GM23338 (cell line): ENCODE data around the gene IFI27. TPM values are rescaled to one million over a fixed set of nuclear protein-coding genes. Genes with fewer than 3 reads are reported as not detected.

ENCODE experiments used
- ATAC-seq: fragments of 200-7000 bp; cut with Tn5 transposase; 3 replicates; pipeline ENCODE4 v1.9.1; 2020
- DNase-seq: peaks from one replicate; pipeline ENCODE4 v3.0.0-alpha.2; 2015; ENCODE audit warnings: low spot score
- H2AFZ ChIP-seq: fragments of 200-600 bp; sonication (generic); 2 replicates; pipeline ENCODE4 v1.8.0; 2016; ENCODE audit warnings: antibody characterized with exemption, mild to moderate bottlenecking, moderate library complexity
- H3F3A ChIP-seq: fragments of 200-600 bp; sonication (generic); replicated peaks from 2 replicates; pipeline ENCODE4 v1.8.0; 2017; ENCODE audit warnings: antibody characterized with exemption, mixed run types, low read depth
- H3K27ac ChIP-seq: fragments of 200-600 bp; sonication (generic); 2 replicates; pipeline ENCODE4 v1.6.1; 2016; ENCODE audit warnings: low read depth
- H3K27me3 ChIP-seq: fragments of 200-600 bp; sonication (generic); 2 replicates; pipeline ENCODE4 v1.8.0; 2016; ENCODE audit warnings: mild to moderate bottlenecking, mixed run types, moderate library complexity; ENCODE audit not compliant: insufficient read depth
- H3K36me3 ChIP-seq: fragments of 200-600 bp; sonication (generic); 2 replicates; pipeline ENCODE4 v1.8.0; 2016; ENCODE audit warnings: mild to moderate bottlenecking; ENCODE audit not compliant: insufficient read depth
- H3K4me1 ChIP-seq: fragments of 200-600 bp; sonication (generic); 2 replicates; pipeline ENCODE4 v1.8.0; 2016; ENCODE audit warnings: mild to moderate bottlenecking, moderate library complexity; ENCODE audit not compliant: insufficient read depth
- H3K4me2 ChIP-seq: fragments of 200-600 bp; sonication (generic); 2 replicates; pipeline ENCODE4 v1.7.1; 2017; ENCODE audit warnings: mixed run types
- H3K4me3 ChIP-seq: fragments of 200-600 bp; sonication (generic); 2 replicates; pipeline ENCODE4 v1.6.1; 2016; ENCODE audit warnings: mixed run types
- H3K79me2 ChIP-seq: fragments of 200-600 bp; sonication (generic); replicated peaks from 2 replicates; pipeline ENCODE4 v1.8.0; 2017; ENCODE audit warnings: mild to moderate bottlenecking; ENCODE audit not compliant: insufficient read depth
- H3K9me2 ChIP-seq: fragments of 200-600 bp; sonication (generic); 2 replicates; pipeline ENCODE4 v1.8.0; 2017; ENCODE audit not compliant: insufficient read depth
- H4K20me1 ChIP-seq: fragments of 200-600 bp; sonication (generic); replicated peaks from 2 replicates; pipeline ENCODE4 v1.8.0; 2017; ENCODE audit warnings: mild to moderate bottlenecking; ENCODE audit not compliant: insufficient read depth
- H3K27ac Mint-ChIP-seq: 2 replicates; pipeline ENCODE4 v1.8.0; 2020; ENCODE audit warnings: inconsistent platforms, mild to moderate bottlenecking, moderate library complexity, mixed read lengths
- H3K27me3 Mint-ChIP-seq: 3 replicates; pipeline ENCODE4 v1.8.0; 2022; ENCODE audit warnings: low read depth, mild to moderate bottlenecking, moderate library complexity, mixed read lengths, inconsistent platforms; ENCODE audit not compliant: insufficient read depth, poor library complexity
- H3K36me3 Mint-ChIP-seq: 3 replicates; pipeline ENCODE4 v1.8.0; 2021; ENCODE audit warnings: low read depth, mild to moderate bottlenecking, inconsistent platforms, moderate library complexity, mixed read lengths
- H3K4me1 Mint-ChIP-seq: 3 replicates; pipeline ENCODE4 v1.8.0; 2020; ENCODE audit warnings: mild to moderate bottlenecking, inconsistent platforms, mixed read lengths
- H3K4me3 Mint-ChIP-seq: 3 replicates; pipeline ENCODE4 v1.8.0; 2021; ENCODE audit warnings: moderate library complexity, mild to moderate bottlenecking, inconsistent platforms, mixed read lengths
- H3K9me3 Mint-ChIP-seq: 3 replicates; pipeline ENCODE4 v1.8.0; 2020; ENCODE audit warnings: moderate library complexity, mild to moderate bottlenecking, inconsistent platforms, mixed read lengths
- CREB1 ChIP-seq: fragments of 250-450 bp; sonication (Bioruptor Pico); IDR thresholded peaks from 2 replicates; pipeline ENCODE4 v1.5.0; 2020; ENCODE audit warnings: low read depth, mild to moderate bottlenecking, moderate library complexity
- CTCF ChIP-seq, 2 experiments: fragments of 200-600 bp in 1 of 2; sonication (generic) in 1 of 2; conservative IDR thresholded peaks; 2 replicates each; pipeline versions ENCODE4 v1.5.1 to v1.6.1; 2016 to 2017; ENCODE audit warnings: antibody characterized with exemption in 2 of 2, low read depth in 2 of 2, mild to moderate bottlenecking in 2 of 2, moderate library complexity in 1 of 2
- ETS1 ChIP-seq: IDR thresholded peaks from 2 replicates; pipeline ENCODE4 v1.6.1; 2016; ENCODE audit warnings: antibody characterized with exemption
- EZH2 ChIP-seq: fragments of 200-600 bp; sonication (generic); IDR thresholded peaks from one replicate; pipeline ENCODE4 v1.8.0; 2017; ENCODE audit warnings: antibody characterized with exemption, mild to moderate bottlenecking, low read depth; ENCODE audit not compliant: unreplicated experiment
- EZH2phosphoT487 ChIP-seq: fragments of 200-600 bp; sonication (generic); IDR thresholded peaks from one replicate; pipeline ENCODE4 v1.8.1; 2018; ENCODE audit warnings: antibody characterized with exemption; ENCODE audit not compliant: unreplicated experiment
- JUNB ChIP-seq: IDR thresholded peaks from one replicate; pipeline ENCODE4 v1.6.1; 2016; ENCODE audit warnings: antibody characterized with exemption; ENCODE audit not compliant: unreplicated experiment
- NANOG ChIP-seq: IDR thresholded peaks from 2 replicates; pipeline ENCODE4 v1.6.1; 2016; ENCODE audit warnings: antibody characterized with exemption, borderline replicate concordance
- POLR2AphosphoS5 ChIP-seq: IDR thresholded peaks from 2 replicates; pipeline ENCODE4 v1.6.1; 2016; ENCODE audit warnings: antibody characterized with exemption, low read depth
- REST ChIP-seq: IDR thresholded peaks from one replicate; pipeline ENCODE4 v1.6.1; 2018; ENCODE audit warnings: antibody characterized with exemption; ENCODE audit not compliant: unreplicated experiment
- STAT1 ChIP-seq: IDR thresholded peaks from one replicate; pipeline ENCODE4 v1.6.1; 2016; ENCODE audit warnings: antibody characterized with exemption; ENCODE audit not compliant: unreplicated experiment
- ZNF114 ChIP-seq: fragments of 250-450 bp; sonication (Bioruptor Pico); IDR thresholded peaks from 2 replicates; pipeline ENCODE4 v1.5.0; 2020; ENCODE audit warnings: mild to moderate bottlenecking, moderate library complexity
- ZNF331 ChIP-seq: fragments of 250-450 bp; sonication (Bioruptor Pico); IDR thresholded peaks from 2 replicates; pipeline ENCODE4 v1.5.0; 2020; ENCODE audit warnings: low read depth, mild to moderate bottlenecking, moderate library complexity
- ZNF462 ChIP-seq: fragments of 250-450 bp; sonication (Bioruptor Pico); IDR thresholded peaks from 2 replicates; pipeline ENCODE4 v1.5.0; 2020; ENCODE audit warnings: mild to moderate bottlenecking, moderate library complexity
- polyA plus RNA-seq: library from polyadenylated mRNA; unstranded; fragments of >200 nt; fragmentation: Nextera tagmentation; extraction: Ambion mirVana; gene quantifications from 2 replicates; pipeline ENCODE4 v1.2.1, GENCODE V29; 2016
- total RNA-seq: library from RNA; depleted of rRNA; stranded (reverse); fragments of >200 nt; shearing (Covaris generic); gene quantifications from 2 replicates; pipeline ENCODE4 v1.2.3, GENCODE V29; 2014

IFI27 gene
- total and polyA plus RNA-seq, 2 experiments from 2014 or later = 0.49 to 1.2 TPM

GRCh38 chr14:94165744-94166143 lies 55.2 kb downstream of the IFI27 start:
- Histone ChIP-seq H3K9me2 (no peaks in the 10 kb centered on the region), H3F3A (no peaks in the 10 kb centered on the region), H4K20me1 (no peaks in the 10 kb centered on the region), H3K27me3 (peaks cover 11% of the 10 kb centered on the region), H3K36me3 (no peaks in the 10 kb centered on the region), H3K27ac (no peak overlapping the region), H3K4me2 (no peak overlapping the region), H3K79me2 (no peaks in the 10 kb centered on the region), H3K4me3 (no peak overlapping the region), H2AFZ (peak overlapping the region; percentile 99), H3K4me1 (peaks cover 17% of the 10 kb centered on the region)
- Mint-ChIP-seq H3K36me3 (no peaks in the 10 kb centered on the region), H3K4me1 (peaks cover 25% of the 10 kb centered on the region), H3K9me3 (no peaks in the 10 kb centered on the region; the same call in 2 of the 3 replicates), H3K27ac (no peak overlapping the region), H3K4me3 (no peak overlapping the region), H3K27me3 (peaks cover 12% of the 10 kb centered on the region)
- DNase-seq (no peak), ATAC-seq (peak; percentile 44)
- TF ChIP-seq ZNF114 (CRISPR knock-in tag) (no peak), CTCF (conservative IDR thresholded peaks at IDR 0.05; ENCODE audit: low read depth in 2 of 2) (no peak), STAT1 (no peak), CREB1 (no peak), POLR2AphosphoS5 (no peak), ZNF462 (no peak), EZH2 (no peak), EZH2phosphoT487 (no peak), ZNF331 (CRISPR knock-in tag) (no peak), ETS1 (no peak), REST (no peak), JUNB (no peak), NANOG (no peak)
